Measurements from ENCODE around the gene CH25H.

The CH25H gene

GRCh38 chr10:89235073-89235798, 28.1 kb upstream of the CH25H start:
- DNase-seq, result peak in 47 of 56 donors; percentile 19 to 74 (median 48)

GRCh38 chr10:89233033-89233432, 25.9 kb upstream of the CH25H start:
- peak in 2 of 56 donors; percentile 17 to 20 for DNase-seq

- no peak for DNase-seq
Measured at GRCh38 chr10:89228962-89229361, 21.8 kb upstream of the CH25H start.

- no peak for DNase-seq
Measured at GRCh38 chr10:89228146-89228545, 21.0 kb upstream of the CH25H start.

GRCh38 chr10:89226891-89227290, 19.8 kb upstream of the CH25H start:
- no peak for DNase-seq

- DNase-seq, result peak in 18 of 56 donors; percentile 8 to 67 (median 37)
Measured at GRCh38 chr10:89224739-89225443, 17.8 kb upstream of the CH25H start.

- DNase-seq, result no peak
Measured at GRCh38 chr10:89221919-89222318, 14.8 kb upstream of the CH25H start.

GRCh38 chr10:89219513-89220218, 12.5 kb upstream of the CH25H start:
- peak in 31 of 56 donors; percentile 12 to 76 (median 44) for DNase-seq

GRCh38 chr10:89217057-89217990, 10.2 kb upstream of the CH25H start:
- DNase-seq, result peak in 23 of 56 donors; percentile 8 to 85 (median 28)

GRCh38 chr10:89216056-89216455, 8.9 kb upstream of the CH25H start:
- DNase-seq, result no peak

GRCh38 chr10:89215511-89215910, 8.4 kb upstream of the CH25H start:
- DNase-seq, result peak in 9 of 56 donors; percentile 20 to 58 (median 37)

- no peak for DNase-seq
Measured at GRCh38 chr10:89214566-89215165, 7.5 kb upstream of the CH25H start.

- peak in 1 of 56 donors; percentile 26 for DNase-seq
Measured at GRCh38 chr10:89213191-89213808, 6.2 kb upstream of the CH25H start.

GRCh38 chr10:89210794-89211425, 3.8 kb upstream of the CH25H start:
- DNase-seq, result no peak

GRCh38 chr10:89209718-89210117, 2.6 kb upstream of the CH25H start:
- DNase-seq, result no peak

GRCh38 chr10:89207801-89208551, 859 bp upstream of the CH25H start:
- DNase-seq, result peak in 10 of 56 donors; percentile 15 to 55 (median 36)

GRCh38 chr10:89206402-89207180, 526 bp downstream of the CH25H start:
- DNase-seq, result peak in 12 of 56 donors; percentile 28 to 74 (median 60)
